ENCODE results near the gene IPCEF1.

IPCEF1 gene

DNA sequence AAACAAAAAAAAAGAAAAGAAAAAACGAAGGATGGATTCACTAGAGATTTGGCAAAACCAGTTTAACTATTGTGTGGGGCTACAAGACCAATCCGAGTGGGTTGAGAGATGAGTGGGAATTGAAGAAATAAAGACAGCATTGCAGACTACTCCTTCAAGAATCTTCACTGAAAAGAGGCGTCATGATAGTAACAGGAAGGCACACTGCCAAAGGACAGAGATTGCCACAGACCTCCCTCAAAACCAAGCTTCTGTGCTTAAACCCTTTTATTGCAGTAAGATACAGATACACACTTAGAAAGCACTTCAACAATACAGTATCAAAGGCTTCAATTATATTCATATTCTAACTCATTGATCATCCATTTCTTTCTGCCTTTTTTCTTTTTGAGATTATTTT lies 103.9 kb downstream of the IPCEF1 start:
- H3K27ac ChIP-seq = no peak overlapping the region
- TF ChIP-seq, protein P1, sequence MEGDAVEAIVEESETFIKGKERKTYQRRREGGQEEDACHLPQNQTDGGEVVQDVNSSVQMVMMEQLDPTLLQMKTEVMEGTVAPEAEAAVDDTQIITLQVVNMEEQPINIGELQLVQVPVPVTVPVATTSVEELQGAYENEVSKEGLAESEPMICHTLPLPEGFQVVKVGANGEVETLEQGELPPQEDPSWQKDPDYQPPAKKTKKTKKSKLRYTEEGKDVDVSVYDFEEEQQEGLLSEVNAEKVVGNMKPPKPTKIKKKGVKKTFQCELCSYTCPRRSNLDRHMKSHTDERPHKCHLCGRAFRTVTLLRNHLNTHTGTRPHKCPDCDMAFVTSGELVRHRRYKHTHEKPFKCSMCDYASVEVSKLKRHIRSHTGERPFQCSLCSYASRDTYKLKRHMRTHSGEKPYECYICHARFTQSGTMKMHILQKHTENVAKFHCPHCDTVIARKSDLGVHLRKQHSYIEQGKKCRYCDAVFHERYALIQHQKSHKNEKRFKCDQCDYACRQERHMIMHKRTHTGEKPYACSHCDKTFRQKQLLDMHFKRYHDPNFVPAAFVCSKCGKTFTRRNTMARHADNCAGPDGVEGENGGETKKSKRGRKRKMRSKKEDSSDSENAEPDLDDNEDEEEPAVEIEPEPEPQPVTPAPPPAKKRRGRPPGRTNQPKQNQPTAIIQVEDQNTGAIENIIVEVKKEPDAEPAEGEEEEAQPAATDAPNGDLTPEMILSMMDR (conservative IDR thresholded peaks at IDR 0.05) = no peak

DNA sequence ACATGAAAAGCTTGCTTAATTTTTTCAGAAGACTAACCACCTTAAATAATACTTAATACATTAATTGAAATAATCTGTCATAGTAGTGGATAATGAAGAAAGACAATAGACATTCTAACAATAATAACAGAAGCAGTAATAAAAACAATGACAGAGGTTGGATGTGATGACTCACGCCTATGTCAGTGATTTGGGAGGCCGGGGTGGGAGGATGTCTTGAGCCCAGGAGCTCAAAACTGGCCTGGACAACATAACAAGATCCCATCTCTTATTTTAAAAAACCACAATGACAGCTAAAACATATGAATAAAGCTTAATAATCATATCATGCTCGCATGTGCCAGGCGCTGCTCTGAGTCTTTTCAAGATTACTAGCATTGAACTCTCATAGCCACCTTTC lies 105.5 kb downstream of the IPCEF1 start:
- H3K27ac ChIP-seq = no peak overlapping the region
- TF ChIP-seq, protein P1 (conservative IDR thresholded peaks at IDR 0.05) = no peak

DNA sequence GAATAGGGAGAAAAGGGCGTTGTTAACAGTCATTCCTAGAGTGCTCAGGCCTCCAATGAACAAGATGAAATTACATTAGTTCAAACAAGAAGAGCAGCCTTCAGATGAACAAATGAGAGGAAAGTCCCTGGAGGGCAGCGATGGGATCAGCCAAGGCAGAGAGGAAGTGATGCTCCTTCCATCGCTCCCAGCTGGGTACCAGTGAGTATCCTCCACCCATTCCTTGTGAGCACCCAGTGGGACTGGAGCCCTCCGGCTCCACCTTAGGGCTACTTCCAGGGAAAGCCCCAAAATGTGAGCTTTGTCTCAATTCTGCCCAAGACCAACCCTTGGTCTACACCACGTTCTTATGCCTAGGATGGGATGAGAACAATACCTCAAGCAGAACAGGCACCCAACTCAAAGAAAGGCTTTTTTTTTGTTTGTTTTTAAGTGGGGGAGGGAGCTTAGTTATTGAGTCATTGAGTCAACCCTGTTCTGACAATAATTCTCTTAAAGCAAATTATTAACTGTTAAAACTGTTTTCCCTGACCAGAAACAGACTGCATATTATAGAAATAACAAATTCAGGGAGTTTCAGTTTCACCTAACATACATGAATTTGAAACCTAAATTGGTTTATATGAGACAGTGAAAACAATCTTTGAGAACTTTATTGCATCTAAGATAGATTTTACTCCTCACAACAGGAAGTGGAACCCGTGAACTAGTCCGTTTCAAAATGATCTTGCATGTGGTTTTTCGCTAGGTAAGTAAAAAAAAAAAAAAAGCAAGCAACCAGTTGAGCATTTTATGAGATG lies 106.9 kb downstream of the IPCEF1 start:
- TF ChIP-seq, protein P1 (conservative IDR thresholded peaks at IDR 0.05) = no peak
- no peak overlapping the region for H3K27ac ChIP-seq

DNA sequence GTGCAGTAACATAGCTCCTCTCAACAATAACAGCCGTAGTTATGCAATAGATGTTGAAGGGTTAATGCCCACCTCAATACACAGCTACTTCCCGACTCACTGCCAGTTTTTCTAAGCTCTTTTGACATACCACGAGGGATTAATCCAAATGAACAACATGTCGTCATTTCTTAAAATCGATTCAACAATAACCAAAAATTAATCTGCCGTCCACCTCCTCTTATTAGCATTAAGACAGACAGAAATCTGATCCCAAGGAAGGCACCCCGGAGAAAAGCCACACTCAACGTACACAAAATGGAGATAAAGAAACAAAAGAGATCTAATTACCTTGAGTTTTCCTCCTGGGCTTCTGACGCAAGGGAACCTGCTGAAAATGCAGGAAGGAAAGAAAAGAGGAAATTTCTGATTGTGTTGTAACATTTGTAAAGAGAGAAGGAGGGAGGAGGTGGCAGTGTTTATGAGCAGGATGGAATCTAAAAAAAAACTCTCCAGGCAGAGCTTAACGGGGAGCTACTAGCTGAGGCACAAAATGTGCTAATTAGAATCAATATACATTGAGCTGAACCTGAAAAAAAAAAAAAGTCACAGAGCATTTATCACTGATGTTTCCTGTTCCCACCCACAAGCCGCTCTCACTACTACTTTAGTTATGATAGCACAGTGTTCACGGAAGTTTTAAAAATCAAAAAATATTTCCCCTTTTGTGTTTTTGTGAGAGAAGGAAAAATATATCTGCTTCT lies 109.3 kb downstream of the IPCEF1 start:
- TF ChIP-seq, protein P1 (conservative IDR thresholded peaks at IDR 0.05) = no peak
- H3K27ac ChIP-seq = no peak overlapping the region

DNA sequence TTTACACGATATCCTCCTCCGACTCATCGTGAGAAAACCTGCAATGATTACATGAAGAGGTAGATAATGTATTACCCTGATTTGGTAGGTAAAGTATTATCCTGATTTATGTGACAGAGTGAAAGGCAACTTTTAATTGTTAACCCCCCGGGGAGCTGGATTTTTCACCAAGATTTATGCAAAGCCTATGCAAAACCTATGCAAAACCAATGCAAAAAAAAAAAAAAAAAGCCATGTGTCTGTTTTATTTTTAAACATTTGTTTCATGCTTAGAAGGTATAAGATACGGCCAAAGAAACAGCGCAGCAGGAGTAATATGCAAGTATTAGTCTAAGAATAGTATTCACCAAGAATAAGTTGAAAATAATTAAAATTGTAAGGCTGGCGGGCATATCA lies 109.9 kb downstream of the IPCEF1 start:
- TF ChIP-seq, protein P1 (conservative IDR thresholded peaks at IDR 0.05) = no peak
- H3K27ac ChIP-seq = no peak overlapping the region

DNA sequence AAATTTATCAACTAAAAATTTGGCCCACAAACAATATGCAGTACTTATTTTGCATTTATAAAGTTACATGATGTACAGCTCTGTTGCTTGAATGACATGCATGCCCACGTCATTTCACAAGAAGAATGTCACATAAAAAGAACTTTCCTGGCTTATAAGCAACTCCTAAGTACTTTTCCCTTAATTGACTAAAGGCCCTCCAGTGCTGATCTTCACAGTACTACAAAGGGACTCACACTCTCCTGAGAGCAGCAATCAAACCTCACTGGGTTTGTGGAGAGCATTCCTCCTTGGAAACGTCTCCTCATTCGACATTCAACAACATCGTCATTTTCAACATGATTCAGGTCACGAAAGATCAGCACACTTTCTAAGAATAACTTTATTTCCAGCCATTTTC lies 111.1 kb downstream of the IPCEF1 start:
- no peak overlapping the region for H3K27ac ChIP-seq
- TF ChIP-seq, protein P1 (conservative IDR thresholded peaks at IDR 0.05) = no peak

Data from VCaP (cell line).